Measurements from ENCODE around the gene NCAPH2.

The NCAPH2 gene

DNA sequence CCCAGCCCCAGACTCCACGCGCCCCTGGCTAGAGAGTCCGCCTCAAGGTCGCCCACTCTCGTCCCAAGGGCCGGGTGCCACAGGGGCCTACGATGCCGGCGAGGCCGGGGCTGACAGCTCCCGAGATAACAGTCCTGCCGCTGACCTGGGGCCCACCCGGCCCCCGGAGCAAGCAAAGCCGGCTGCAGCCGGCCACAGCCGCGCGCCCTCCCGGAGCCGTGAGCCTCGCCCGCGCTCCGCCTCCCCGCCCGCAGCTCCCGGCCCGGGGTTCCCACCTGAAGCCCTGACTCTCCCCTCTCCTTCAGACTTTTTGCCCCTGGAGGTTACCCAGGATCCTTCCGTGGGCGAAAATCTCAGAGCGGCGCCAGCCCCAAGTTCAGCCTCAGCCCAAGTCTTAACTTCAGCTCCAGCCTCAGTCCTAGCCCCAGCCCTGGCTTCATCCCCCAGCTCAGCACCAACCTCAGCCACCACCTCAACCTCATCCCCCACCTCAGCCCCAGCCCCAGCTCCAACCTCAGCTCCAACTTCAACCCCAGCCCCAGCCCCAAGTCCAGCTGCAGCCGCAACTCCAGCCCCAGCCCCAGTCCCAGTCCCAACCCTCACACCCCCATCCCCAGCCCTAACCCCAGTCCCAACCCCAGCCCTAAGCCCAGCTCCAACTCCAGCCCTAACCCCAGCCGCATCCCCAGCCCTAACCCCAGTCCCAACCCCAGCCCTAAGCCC is 39.4 kb downstream of the NCAPH2 start:
- TF ChIP-seq, protein P1, sequence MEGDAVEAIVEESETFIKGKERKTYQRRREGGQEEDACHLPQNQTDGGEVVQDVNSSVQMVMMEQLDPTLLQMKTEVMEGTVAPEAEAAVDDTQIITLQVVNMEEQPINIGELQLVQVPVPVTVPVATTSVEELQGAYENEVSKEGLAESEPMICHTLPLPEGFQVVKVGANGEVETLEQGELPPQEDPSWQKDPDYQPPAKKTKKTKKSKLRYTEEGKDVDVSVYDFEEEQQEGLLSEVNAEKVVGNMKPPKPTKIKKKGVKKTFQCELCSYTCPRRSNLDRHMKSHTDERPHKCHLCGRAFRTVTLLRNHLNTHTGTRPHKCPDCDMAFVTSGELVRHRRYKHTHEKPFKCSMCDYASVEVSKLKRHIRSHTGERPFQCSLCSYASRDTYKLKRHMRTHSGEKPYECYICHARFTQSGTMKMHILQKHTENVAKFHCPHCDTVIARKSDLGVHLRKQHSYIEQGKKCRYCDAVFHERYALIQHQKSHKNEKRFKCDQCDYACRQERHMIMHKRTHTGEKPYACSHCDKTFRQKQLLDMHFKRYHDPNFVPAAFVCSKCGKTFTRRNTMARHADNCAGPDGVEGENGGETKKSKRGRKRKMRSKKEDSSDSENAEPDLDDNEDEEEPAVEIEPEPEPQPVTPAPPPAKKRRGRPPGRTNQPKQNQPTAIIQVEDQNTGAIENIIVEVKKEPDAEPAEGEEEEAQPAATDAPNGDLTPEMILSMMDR (IDR thresholded peaks at IDR 0.05; ENCODE audit: control extremely low read depth, extremely low read depth, low read depth, missing control alignments), result no peak
- POLR2A ChIA-PET, result interaction anchor here (0.5 kb wide), 1 partner anchor 71 kb away, joined by 3 read pairs; no protein-coding TSS in a partner anchor
- CTCF ChIA-PET, result interaction anchor here (1.2 to 16.1 kb wide), 6 partner anchors 10 to 73 kb away, joined by 4 to 136 read pairs (median 9); partner anchors contain the start of genes SCO2, SYCE3 and TYMP
- peak; percentile 28 for DNase-seq (ENCODE audit: extremely low spot score)

GRCh38 chr22:50548040-50548920 is 40.3 kb downstream of the NCAPH2 start:
- peak; percentile 76 for DNase-seq (ENCODE audit: extremely low spot score)
- ChIA-PET CTCF (interaction anchor here (1.2 to 16.1 kb wide), 7 partner anchors 9 to 72 kb away, joined by 4 to 136 read pairs (median 7); partner anchors contain the start of genes SCO2, SYCE3 and TYMP), POLR2A (interaction anchor here (0.8 kb wide), 1 partner anchor 15 kb away, joined by 3 read pairs; no protein-coding TSS in a partner anchor)
- TF ChIP-seq, protein P1 (IDR thresholded peaks at IDR 0.05; ENCODE audit: control extremely low read depth, extremely low read depth, low read depth, missing control alignments), result peak; percentile 9

DNA sequence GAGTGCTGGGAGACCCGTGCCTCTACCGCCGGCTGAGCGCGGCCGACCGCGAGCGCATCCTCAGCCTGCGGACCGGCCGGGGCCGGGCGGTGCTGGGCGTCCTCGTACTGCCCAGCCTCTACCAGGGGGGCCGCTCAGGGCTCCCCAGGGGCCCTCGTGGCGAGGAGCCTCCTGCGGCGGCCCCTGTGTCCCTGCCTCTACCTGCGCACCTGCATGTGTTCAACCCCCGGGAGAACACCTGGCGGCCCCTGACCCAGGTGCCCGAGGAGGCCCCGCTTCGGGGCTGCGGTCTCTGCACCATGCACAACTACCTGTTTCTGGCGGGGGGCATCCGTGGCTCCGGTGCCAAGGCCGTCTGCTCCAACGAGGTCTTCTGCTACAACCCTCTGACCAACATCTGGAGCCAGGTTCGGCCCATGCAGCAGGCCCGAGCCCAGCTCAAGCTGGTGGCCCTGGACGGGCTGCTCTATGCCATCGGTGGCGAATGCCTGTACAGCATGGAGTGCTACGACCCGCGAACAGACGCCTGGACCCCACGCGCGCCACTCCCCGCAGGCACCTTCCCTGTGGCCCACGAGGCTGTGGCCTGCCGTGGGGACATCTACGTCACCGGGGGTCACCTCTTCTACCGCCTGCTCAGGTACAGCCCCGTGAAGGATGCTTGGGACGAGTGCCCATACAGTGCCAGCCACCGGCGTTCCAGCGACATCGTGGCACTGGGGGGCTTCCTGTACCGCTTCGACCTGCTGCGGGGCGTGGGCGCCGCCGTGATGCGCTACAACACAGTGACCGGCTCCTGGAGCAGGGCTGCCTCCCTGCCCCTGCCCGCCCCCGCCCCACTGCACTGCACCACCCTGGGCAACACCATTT is 41.1 kb downstream of the NCAPH2 start:
- CTCF ChIA-PET, result interaction anchor here (1.2 to 16.1 kb wide), 6 partner anchors 8 to 71 kb away, joined by 7 to 136 read pairs (median 9); partner anchors contain the start of genes SCO2, SYCE3 and TYMP

GRCh38 chr22:50550395-50550794 is 42.4 kb downstream of the NCAPH2 start:
- TF ChIP-seq, protein P1 (IDR thresholded peaks at IDR 0.05; ENCODE audit: control extremely low read depth, extremely low read depth, low read depth, missing control alignments), result no peak
- POLR2A ChIA-PET, result interaction anchor here (0.9 kb wide), 1 partner anchor 13 kb away, joined by 3 read pairs; no protein-coding TSS in a partner anchor
- no peak for DNase-seq (ENCODE audit: extremely low spot score)
- CTCF ChIA-PET, result interaction anchor here (0.9 to 16.1 kb wide), 4 partner anchors 11 to 23 kb away, joined by 3 to 136 read pairs (median 36); partner anchors contain the start of genes SCO2, SYCE3 and TYMP

More for the DNA sequence above, 41.1 kb downstream of the NCAPH2 start:
- TF ChIP-seq, protein P1 (IDR thresholded peaks at IDR 0.05; ENCODE audit: control extremely low read depth, extremely low read depth, low read depth, missing control alignments), result no peak
- POLR2A ChIA-PET, result interaction anchor here (0.8 kb wide), 1 partner anchor 14 kb away, joined by 3 read pairs; no protein-coding TSS in a partner anchor
- peak; percentile 8 for DNase-seq (ENCODE audit: extremely low spot score)

DNA sequence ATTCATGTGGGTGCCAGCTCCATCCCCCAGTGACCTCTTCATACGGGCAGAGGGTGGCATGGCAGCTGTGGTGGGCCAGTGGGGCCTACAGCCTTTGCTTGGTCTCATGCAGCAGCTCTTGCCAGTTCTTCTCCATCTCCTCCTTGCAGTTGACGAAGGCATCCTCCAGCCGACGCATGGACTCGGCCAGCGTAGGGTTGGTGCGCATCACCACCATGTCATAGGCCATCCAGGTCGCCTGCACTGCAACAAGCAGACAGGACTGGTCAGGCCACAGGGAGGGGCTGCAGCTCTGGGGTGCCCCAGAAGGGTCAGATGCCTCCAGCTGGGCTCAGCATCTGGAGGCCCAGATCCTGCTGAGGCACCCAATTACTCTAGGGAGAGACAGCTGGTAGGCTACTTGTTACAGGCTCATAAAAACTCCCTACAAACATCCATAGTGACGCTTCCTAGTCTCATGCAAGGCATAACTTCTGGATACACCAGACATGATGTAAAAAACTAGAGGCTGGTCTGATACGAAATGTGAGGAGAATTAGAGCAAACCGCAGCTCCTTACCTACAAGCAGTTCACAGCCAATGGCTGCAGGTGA is 43.2 kb downstream of the NCAPH2 start:
- POLR2A ChIA-PET, result no interaction called here
- no peak for DNase-seq (ENCODE audit: extremely low spot score)
- TF ChIP-seq, protein P1 (IDR thresholded peaks at IDR 0.05; ENCODE audit: control extremely low read depth, extremely low read depth, low read depth, missing control alignments), result no peak
- CTCF ChIA-PET, result interaction anchor here (0.8 to 16.1 kb wide), 5 partner anchors 12 to 70 kb away, joined by 3 to 136 read pairs (median 3); partner anchors contain the start of genes SCO2, SYCE3 and TYMP

Measured in GM10248 (cell line).